DOHH2 (cell line): Measurements from ENCODE around the gene CACNA1D.

Experiments used
- H3F3A ChIP-seq: fragments of 200-600 bp; sonication (generic), shearing (Covaris generic); 2 replicates; pipeline ENCODE4 v1.6.0; 2016; ENCODE audit warnings: antibody characterized with exemption, mild to moderate bottlenecking; ENCODE audit not compliant: control insufficient read depth, insufficient read depth
- H3K27ac ChIP-seq: fragments of 200-600 bp; sonication (generic); 2 replicates; pipeline ENCODE4 v1.5.1; 2014; ENCODE audit warnings: low read depth, mild to moderate bottlenecking, low read length, moderate library complexity
- H3K27me3 ChIP-seq: fragments of 200-600 bp; sonication (generic); 2 replicates; pipeline ENCODE4 v1.6.1; 2014; ENCODE audit warnings: mild to moderate bottlenecking, low read length, mixed read lengths; ENCODE audit not compliant: control insufficient read depth
- H3K36me3 ChIP-seq: fragments of 200-600 bp; sonication (generic); 2 replicates; pipeline ENCODE4 v1.6.1; 2014; ENCODE audit warnings: mild to moderate bottlenecking, low read length, moderate library complexity, mixed read lengths; ENCODE audit not compliant: control insufficient read depth
- H3K4me1 ChIP-seq: fragments of 200-600 bp; sonication (generic); 2 replicates; pipeline ENCODE4 v1.6.1; 2014; ENCODE audit warnings: mild to moderate bottlenecking, low read length, mixed read lengths; ENCODE audit not compliant: control insufficient read depth
- H3K4me2 ChIP-seq: fragments of 200-600 bp; sonication (generic); 2 replicates; pipeline ENCODE4 v1.6.0; 2014; ENCODE audit warnings: mild to moderate bottlenecking, low read length, moderate library complexity
- H3K4me3 ChIP-seq: fragments of 200-600 bp; sonication (generic); 2 replicates; pipeline ENCODE4 v1.5.1; 2014; ENCODE audit warnings: mild to moderate bottlenecking, low read length, mixed read lengths
- H3K79me2 ChIP-seq: fragments of 200-600 bp; sonication (generic); 2 replicates; pipeline ENCODE4 v1.6.1; 2014; ENCODE audit warnings: mild to moderate bottlenecking, low read length, mixed read lengths; ENCODE audit not compliant: control insufficient read depth
- H3K9me2 ChIP-seq: fragments of 200-600 bp; sonication (generic); replicated peaks from 2 replicates; pipeline ENCODE4 v1.6.1; 2014; ENCODE audit warnings: mild to moderate bottlenecking, low read length, mixed read lengths; ENCODE audit not compliant: control insufficient read depth
- H3K9me3 ChIP-seq: fragments of 200-600 bp; sonication (generic); 2 replicates; pipeline ENCODE4 v1.6.1; 2014; ENCODE audit warnings: antibody characterized with exemption, low read length, mixed read lengths; ENCODE audit not compliant: control insufficient read depth, insufficient read depth
- H4K20me1 ChIP-seq: fragments of 200-600 bp; sonication (generic); 2 replicates; pipeline ENCODE4 v1.6.0; 2014; ENCODE audit warnings: low read depth, mild to moderate bottlenecking, antibody characterized with exemption, low read length, moderate library complexity; ENCODE audit not compliant: control insufficient read depth, insufficient read depth
- CTCF ChIP-seq: fragments of 200-600 bp; sonication (generic); IDR thresholded peaks from one replicate; pipeline ENCODE4 v1.5.1; 2014; ENCODE audit warnings: antibody characterized with exemption, mild to moderate bottlenecking, low read depth, low read length; ENCODE audit not compliant: poor library complexity, severe bottlenecking
- EZH2phosphoT487 ChIP-seq: fragments of 200-600 bp; sonication (generic); IDR thresholded peaks from 2 replicates; pipeline ENCODE4 v1.6.1; 2017; ENCODE audit warnings: borderline replicate concordance, mild to moderate bottlenecking, antibody characterized with exemption, low read length, moderate library complexity, mixed read lengths

Gene CACNA1D

GRCh38 chr3:53773021-53773436 is 278.6 kb downstream of the CACNA1D start:
- no peaks in the 10 kb centered on the region for H3K36me3 ChIP-seq
- H3K9me3 ChIP-seq = no peaks in the 10 kb centered on the region
- no peaks in the 10 kb centered on the region for H3K79me2 ChIP-seq
- no peak overlapping the region for H3K4me2 ChIP-seq
- no peaks in the 10 kb centered on the region for H3K9me2 ChIP-seq
- H3K27me3 ChIP-seq = peaks cover 16% of the 10 kb centered on the region; the same call in 1 of the 2 replicates
- 0 out of 2 replicates have a peak, but pooled peaks cover 3% of the 10 kb centered on the region for H3K4me1 ChIP-seq
- H4K20me1 ChIP-seq = no peaks in the 10 kb centered on the region
- H3F3A ChIP-seq = no peaks in the 10 kb centered on the region
- TF ChIP-seq CTCF (no peak), EZH2phosphoT487 (no peak)
- no peak overlapping the region for H3K27ac ChIP-seq
- H3K4me3 ChIP-seq = no peak overlapping the region

- H3F3A ChIP-seq = no peaks in the 10 kb centered on the region
- TF ChIP-seq CTCF = no peak
- no peak for TF ChIP-seq EZH2phosphoT487
- H3K9me3 ChIP-seq = no peaks in the 10 kb centered on the region
- no peak overlapping the region for H3K27ac ChIP-seq
- H3K4me2 ChIP-seq = no peak overlapping the region
- H3K36me3 ChIP-seq = no peaks in the 10 kb centered on the region
- no peaks in the 10 kb centered on the region for H3K9me2 ChIP-seq
- 0 out of 2 replicates have a peak, but pooled peaks cover 2% of the 10 kb centered on the region for H3K4me1 ChIP-seq
- no peaks in the 10 kb centered on the region for H3K79me2 ChIP-seq
- peaks cover 15% of the 10 kb centered on the region; the same call in 1 of the 2 replicates for H3K27me3 ChIP-seq
- no peak overlapping the region for H3K4me3 ChIP-seq
- H4K20me1 ChIP-seq = no peaks in the 10 kb centered on the region
Measured at GRCh38 chr3:53773611-53774368, 279.4 kb downstream of the CACNA1D start.

- H3K27me3 ChIP-seq = peaks cover 10% of the 10 kb centered on the region; the same call in 1 of the 2 replicates
- H3K4me3 ChIP-seq = no peak overlapping the region
- H3K27ac ChIP-seq = no peak overlapping the region
- no peaks in the 10 kb centered on the region for H3K79me2 ChIP-seq
- no peaks in the 10 kb centered on the region for H3K36me3 ChIP-seq
- no peak for TF ChIP-seq EZH2phosphoT487
- TF ChIP-seq CTCF = no peak
- H3F3A ChIP-seq = no peaks in the 10 kb centered on the region
- H4K20me1 ChIP-seq = no peaks in the 10 kb centered on the region
- no peaks in the 10 kb centered on the region for H3K4me1 ChIP-seq
- no peak overlapping the region for H3K4me2 ChIP-seq
- no peaks in the 10 kb centered on the region for H3K9me3 ChIP-seq
- H3K9me2 ChIP-seq = no peaks in the 10 kb centered on the region
Measured at GRCh38 chr3:53774414-53774813, 280.0 kb downstream of the CACNA1D start.
